HG03558 (cell line): Measurements from ENCODE around the gene PTPRB.

Source experiments
- ATAC-seq: cut with Tn5 transposase; IDR thresholded peaks from one replicate; pipeline ENCODE4 v1.9.1; 2021; ENCODE audit warnings: moderate number of reproducible peaks; ENCODE audit not compliant: unreplicated experiment; ENCODE audit errors: extremely low read depth

PTPRB gene

GRCh38 chr12:70637303-70638085 is at the start of gene PTPRB:
PTPRB (minus strand) TSS chr12:70637429; CDS start chr12:70637395, 34 bp downstream.
- ATAC-seq = no peak

GRCh38 chr12:70686907-70687306 is 49.7 kb upstream of the PTPRB start:
- no peak for ATAC-seq

GRCh38 chr12:70686299-70686698 is 49.1 kb upstream of the PTPRB start:
- ATAC-seq = no peak

- ATAC-seq = no peak
These were observed 46.7 kb upstream of the PTPRB start for GRCh38 chr12:70683976-70684375.

- ATAC-seq = no peak
These were observed 34.5 kb upstream of the PTPRB start for GRCh38 chr12:70671698-70672097.

GRCh38 chr12:70670948-70671347 is 33.7 kb upstream of the PTPRB start:
- no peak for ATAC-seq

- no peak for ATAC-seq
These were observed 30.0 kb upstream of the PTPRB start for GRCh38 chr12:70667253-70667652.

- no peak for ATAC-seq
These were observed 29.1 kb upstream of the PTPRB start for GRCh38 chr12:70666364-70666763.

- no peak for ATAC-seq
These were observed 27.2 kb upstream of the PTPRB start for GRCh38 chr12:70664465-70664881.

- no peak for ATAC-seq
These were observed 26.6 kb upstream of the PTPRB start for GRCh38 chr12:70663838-70664237.

- no peak for ATAC-seq
These were observed 24.4 kb upstream of the PTPRB start for GRCh38 chr12:70661466-70662161.

GRCh38 chr12:70660620-70661219 is 23.5 kb upstream of the PTPRB start:
- ATAC-seq = no peak

GRCh38 chr12:70660002-70660604 is 22.9 kb upstream of the PTPRB start:
- no peak for ATAC-seq

GRCh38 chr12:70659077-70659606 is 21.9 kb upstream of the PTPRB start:
- no peak for ATAC-seq

- no peak for ATAC-seq
These were observed 20.5 kb upstream of the PTPRB start for GRCh38 chr12:70657616-70658286.

- ATAC-seq = no peak
These were observed 15.2 kb upstream of the PTPRB start for GRCh38 chr12:70652451-70652850.

- no peak for ATAC-seq
These were observed 11.6 kb upstream of the PTPRB start for GRCh38 chr12:70648831-70649230.

GRCh38 chr12:70648191-70648590 is 11.0 kb upstream of the PTPRB start:
- no peak for ATAC-seq

GRCh38 chr12:70646850-70647249 is 9.6 kb upstream of the PTPRB start:
- ATAC-seq = no peak
